Activated T-cell treated with anti-CD3 and anti-CD28 coated beads, Interleukin-2, amount 50 U/mL, for 4 hours (primary cell): Measurements from ENCODE around the gene METTL23. TPM values are rescaled to one million over a fixed set of nuclear protein-coding genes. Genes with fewer than 3 reads are reported as not detected.
A peak's percentile ranks its signal among the peaks of the same experiment; 100 is the strongest.
"Not testable (repeated sequence)": the region's sequence is repeated elsewhere in the genome, so short reads cannot be mapped to it uniquely, and the experiment has no call there.

Source experiments
- ATAC-seq, 2 donors: fragments of 200-7000 bp; cut with Tn5 transposase; one replicate each; pipeline ENCODE4 v1.10.0; 2021
- DNase-seq: peaks from one replicate; pipeline ENCODE4 v3.0.0-alpha.2; 2020
- H3K27me3 Mint-ChIP-seq: one replicate; pipeline ENCODE4 v1.8.0; 2021; ENCODE audit warnings: low read depth, mixed read lengths
- H3K36me3 Mint-ChIP-seq: one replicate; pipeline ENCODE4 v1.8.0; 2022; ENCODE audit warnings: mixed read lengths; ENCODE audit not compliant: insufficient read depth
- H3K4me1 Mint-ChIP-seq: one replicate; pipeline ENCODE4 v1.8.0; 2021; ENCODE audit warnings: low read depth, mixed read lengths
- H3K4me3 Mint-ChIP-seq: one replicate; pipeline ENCODE4 v1.8.0; 2021; ENCODE audit warnings: mild to moderate bottlenecking, moderate library complexity, mixed read lengths
- H3K9me3 Mint-ChIP-seq: one replicate; pipeline ENCODE4 v1.8.0; 2021; ENCODE audit warnings: mixed read lengths
- total RNA-seq, 3 donors: library from RNA; stranded (reverse); gene quantifications; one replicate each; pipeline ENCODE4 v1.2.1, GENCODE V29; 2021

The METTL23 gene
- total RNA-seq, 3 donors from 2014 or later, result 31.4 to 34.4 (median 31.5) TPM

DNA sequence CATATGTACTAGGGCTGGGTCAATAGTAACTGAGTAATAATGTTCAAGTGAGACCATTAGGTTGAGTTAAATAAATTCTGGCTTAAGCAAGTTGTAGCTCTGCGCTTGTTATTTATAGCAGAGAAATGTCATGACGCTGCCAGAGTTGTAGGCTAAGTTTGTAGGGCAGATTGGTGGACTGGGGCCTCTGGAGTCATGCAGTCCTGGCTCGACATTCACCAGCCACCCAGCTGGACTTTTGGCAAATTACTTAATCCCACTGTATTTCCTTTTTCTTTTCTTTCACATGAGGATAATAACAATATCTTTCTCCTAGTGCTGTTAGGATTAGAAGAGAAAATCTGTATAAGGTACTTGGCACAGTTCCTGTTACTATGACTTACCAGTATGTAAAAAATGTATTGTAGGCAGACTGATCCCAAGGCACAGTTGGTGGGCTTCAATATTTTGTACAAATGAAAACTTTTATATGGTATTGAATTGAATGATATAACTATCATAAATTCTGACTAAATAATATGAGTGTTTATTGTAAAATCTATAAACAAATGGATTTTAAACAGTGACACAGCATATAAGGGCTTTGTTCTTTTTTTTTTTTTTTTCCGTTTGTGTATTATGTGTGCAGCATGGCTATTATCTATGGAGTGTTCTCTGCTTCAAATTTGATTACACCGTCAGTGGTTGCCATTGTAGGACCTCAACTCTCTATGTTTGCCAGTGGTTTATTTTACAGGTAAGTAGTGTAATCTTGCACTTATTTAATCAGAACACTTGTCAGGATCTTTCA lies 13.9 kb downstream of the METTL23 start:
- Mint-ChIP-seq H3K4me3 (no peak overlapping the region), H3K9me3 (no peaks in the 10 kb centered on the region), H3K4me1 (peaks cover 19% of the 10 kb centered on the region), H3K27me3 (no peaks in the 10 kb centered on the region), H3K36me3 (peaks cover 29% of the 10 kb centered on the region)
- ATAC-seq, result no peak
- no peak for DNase-seq

GRCh38 chr17:76742958-76743357 lies 16.3 kb downstream of the METTL23 start:
- Mint-ChIP-seq H3K9me3 (no peaks in the 10 kb centered on the region), H3K36me3 (peaks cover 31% of the 10 kb centered on the region), H3K27me3 (no peaks in the 10 kb centered on the region), H3K4me1 (peaks cover 22% of the 10 kb centered on the region), H3K4me3 (no peak overlapping the region)
- DNase-seq (no peak), ATAC-seq (no peak)

DNA sequence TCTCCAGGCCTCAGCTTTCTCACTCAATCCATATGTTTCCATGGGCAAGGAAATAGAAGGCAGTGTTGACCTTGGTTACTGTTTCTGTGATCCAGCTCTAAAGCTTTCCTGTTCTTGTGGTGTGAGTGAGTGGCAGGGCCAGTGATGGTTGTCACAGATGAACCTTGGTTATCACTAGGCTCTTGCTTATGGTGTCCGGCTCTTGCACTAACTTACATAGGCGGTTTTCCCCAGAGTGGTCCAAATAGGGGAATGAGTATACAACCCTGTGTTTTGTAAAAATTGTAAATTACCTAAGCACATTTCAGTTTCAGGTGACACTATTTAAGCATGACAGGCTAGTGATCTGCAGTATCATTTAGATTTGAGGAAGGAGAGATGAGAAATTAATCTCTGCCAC lies 18.1 kb downstream of the METTL23 start:
- Mint-ChIP-seq H3K4me1 (peaks cover 8% of the 10 kb centered on the region), H3K4me3 (no peak overlapping the region), H3K27me3 (no peaks in the 10 kb centered on the region), H3K36me3 (peaks cover 35% of the 10 kb centered on the region), H3K9me3 (no peaks in the 10 kb centered on the region)
- no peak for DNase-seq
- ATAC-seq, result peak in 1 of 2 donors; percentile 30

DNA sequence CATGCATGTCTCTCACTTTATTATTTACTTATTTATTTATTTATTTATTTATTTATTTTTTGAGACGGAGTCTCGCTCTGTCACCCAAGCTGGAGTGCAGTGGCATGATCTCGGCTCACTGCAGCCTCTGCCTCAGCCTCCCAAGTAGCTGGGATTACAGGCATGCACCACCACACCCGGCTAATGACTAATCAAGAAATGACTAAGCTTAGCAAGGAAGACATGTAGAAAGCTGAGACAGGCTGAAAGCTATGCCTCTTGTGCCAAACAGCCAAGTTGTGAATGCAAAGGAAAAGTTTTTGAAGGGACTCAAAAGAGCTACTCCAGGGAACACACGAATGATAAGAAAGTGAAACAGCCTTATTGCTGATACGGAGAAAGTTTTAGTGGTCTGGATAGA lies 19.1 kb downstream of the METTL23 start:
- not testable (repeated sequence) for H3K27me3 Mint-ChIP-seq, H3K4me1 Mint-ChIP-seq, DNase-seq, H3K9me3 Mint-ChIP-seq, H3K4me3 Mint-ChIP-seq
- peak; percentile 60 to 73 for ATAC-seq
- H3K36me3 Mint-ChIP-seq, result peaks cover 35% of the 10 kb centered on the region

- H3K36me3 Mint-ChIP-seq, result peaks cover 32% of the 10 kb centered on the region
Measured at GRCh38 chr17:76747716-76748363, 21.2 kb downstream of the METTL23 start.

DNA sequence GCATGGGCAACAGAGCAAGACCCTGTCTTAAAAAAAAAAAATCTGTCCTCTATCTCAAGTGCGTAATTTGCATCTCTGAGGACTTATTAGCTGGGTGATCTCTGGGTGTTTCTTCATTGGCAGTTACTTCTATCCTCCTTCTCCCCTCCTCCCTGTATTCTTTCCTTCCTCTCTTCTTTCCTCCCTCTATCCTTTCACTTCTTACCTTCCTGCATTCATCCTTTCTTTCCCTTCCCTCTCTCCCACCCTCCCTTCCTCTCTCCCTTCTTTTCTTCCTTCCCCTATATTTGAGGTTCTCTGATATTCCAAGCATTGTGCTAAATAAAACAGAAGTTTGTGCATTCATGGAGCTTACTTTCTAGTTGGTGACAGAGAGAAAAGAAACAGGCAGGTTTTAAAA lies 22.0 kb downstream of the METTL23 start:
- Mint-ChIP-seq H3K4me1 (peaks cover 24% of the 10 kb centered on the region), H3K4me3 (no peak overlapping the region), H3K27me3 (no peaks in the 10 kb centered on the region), H3K36me3 (peaks cover 31% of the 10 kb centered on the region), H3K9me3 (no peaks in the 10 kb centered on the region)
- no peak for DNase-seq
- ATAC-seq, result no peak

More at GRCh38 chr17:76747716-76748363, 21.2 kb downstream of the METTL23 start:
- Mint-ChIP-seq H3K27me3 (no peaks in the 10 kb centered on the region), H3K4me3 (no peak overlapping the region), H3K4me1 (peaks cover 17% of the 10 kb centered on the region), H3K9me3 (no peaks in the 10 kb centered on the region)
- ATAC-seq (no peak), DNase-seq (no peak)

- Mint-ChIP-seq H3K4me3 (no peak overlapping the region), H3K9me3 (no peaks in the 10 kb centered on the region), H3K27me3 (no peaks in the 10 kb centered on the region), H3K36me3 (peaks cover 11% of the 10 kb centered on the region), H3K4me1 (peaks cover 25% of the 10 kb centered on the region)
- ATAC-seq (no peak), DNase-seq (no peak)
Measured at GRCh38 chr17:76751416-76751993, 24.9 kb downstream of the METTL23 start.

DNA sequence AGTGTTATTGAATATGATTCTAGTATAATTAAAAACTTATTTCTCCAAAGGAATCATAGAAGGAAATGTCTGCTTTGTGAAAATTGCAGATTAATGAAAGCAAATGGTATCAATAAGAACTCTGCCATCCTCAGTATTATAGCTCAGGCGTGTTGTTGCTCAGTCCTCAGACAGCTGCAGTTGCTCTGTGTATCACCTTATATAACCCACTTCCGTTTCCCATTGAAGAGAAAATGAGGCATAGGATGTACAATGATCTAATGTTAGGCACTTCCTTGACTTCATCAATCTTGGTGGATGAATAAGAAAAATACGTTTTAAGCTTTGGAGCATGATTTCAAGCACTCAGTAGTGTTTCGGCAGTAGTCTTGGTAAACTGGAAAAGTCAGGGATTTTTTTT lies 25.4 kb downstream of the METTL23 start:
- Mint-ChIP-seq H3K4me3 (peak overlapping the region; percentile 64), H3K27me3 (no peaks in the 10 kb centered on the region), H3K9me3 (no peaks in the 10 kb centered on the region), H3K4me1 (peaks cover 25% of the 10 kb centered on the region), H3K36me3 (peaks cover 11% of the 10 kb centered on the region)
- DNase-seq (no peak), ATAC-seq (peak in 1 of 2 donors; percentile 24)

- Mint-ChIP-seq H3K27me3 (no peaks in the 10 kb centered on the region), H3K4me1 (peaks cover 25% of the 10 kb centered on the region), H3K4me3 (peak overlapping the region; percentile 85), H3K36me3 (peaks cover 17% of the 10 kb centered on the region), H3K9me3 (no peaks in the 10 kb centered on the region)
- ATAC-seq (peak; percentile 91 to 96), DNase-seq (no peak)
Measured at GRCh38 chr17:76753061-76753961, 26.7 kb downstream of the METTL23 start.

DNA sequence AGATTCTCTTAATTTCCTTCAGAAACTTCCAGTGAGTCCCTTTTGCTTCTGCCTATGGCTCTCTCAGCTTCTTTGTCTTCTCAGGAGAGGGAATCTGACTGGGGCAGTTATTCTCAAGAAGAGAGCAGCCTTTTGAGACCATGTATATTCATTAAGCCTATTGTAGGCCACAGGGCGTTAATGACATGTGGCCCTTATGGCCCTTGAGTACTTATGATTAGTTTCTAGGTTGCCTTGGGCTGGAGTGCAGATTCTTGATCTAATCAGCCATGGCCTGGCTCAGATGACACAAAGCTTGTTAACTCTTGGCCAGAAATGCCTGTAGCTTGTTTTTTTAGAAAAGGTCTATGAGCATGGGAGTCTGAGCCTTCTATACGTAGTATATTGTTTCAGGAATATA lies 28.6 kb downstream of the METTL23 start:
- ATAC-seq (no peak), DNase-seq (no peak)
- peaks cover 16% of the 10 kb centered on the region for H3K36me3 Mint-ChIP-seq
- no peaks in the 10 kb centered on the region for H3K27me3 Mint-ChIP-seq
- H3K4me3 Mint-ChIP-seq, result no peak overlapping the region
- no peaks in the 10 kb centered on the region for H3K9me3 Mint-ChIP-seq
- H3K4me1 Mint-ChIP-seq, result peaks cover 24% of the 10 kb centered on the region

DNA sequence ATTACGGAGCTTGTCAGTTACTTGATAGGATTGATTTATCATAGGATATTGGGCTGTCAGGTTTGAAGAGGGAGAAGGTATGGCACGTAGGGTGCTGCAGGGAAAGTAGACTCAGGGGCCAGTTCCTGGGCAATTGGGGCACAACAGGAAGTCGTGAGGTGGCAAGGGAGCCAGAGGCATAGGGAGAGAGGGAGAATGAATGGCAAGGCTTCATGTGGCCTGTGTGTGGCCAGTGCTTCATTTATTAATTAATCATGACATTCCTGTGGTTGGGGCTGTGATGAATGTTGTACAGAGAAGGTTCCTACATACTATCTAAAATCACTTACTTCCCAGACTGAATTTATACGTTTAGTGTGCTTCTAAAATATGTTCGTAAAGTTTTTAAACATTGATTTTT lies 30.6 kb downstream of the METTL23 start:
- Mint-ChIP-seq H3K4me1 (peaks cover 18% of the 10 kb centered on the region), H3K4me3 (no peak overlapping the region), H3K9me3 (no peaks in the 10 kb centered on the region), H3K36me3 (peaks cover 14% of the 10 kb centered on the region), H3K27me3 (no peaks in the 10 kb centered on the region)
- ATAC-seq (no peak), DNase-seq (no peak)

GRCh38 chr17:76758570-76758969 lies 31.9 kb downstream of the METTL23 start:
- ATAC-seq (no peak), DNase-seq (no peak)
- peaks cover 14% of the 10 kb centered on the region for H3K36me3 Mint-ChIP-seq
- H3K4me1 Mint-ChIP-seq, result peaks cover 5% of the 10 kb centered on the region
- no peaks in the 10 kb centered on the region for H3K9me3 Mint-ChIP-seq
- H3K27me3 Mint-ChIP-seq, result no peaks in the 10 kb centered on the region
- H3K4me3 Mint-ChIP-seq, result no peak overlapping the region

- H3K4me3 Mint-ChIP-seq, result peak overlapping the region; percentile 78
Measured at GRCh38 chr17:76772842-76773525, 46.3 kb downstream of the METTL23 start.

More at GRCh38 chr17:76772842-76773525, 46.3 kb downstream of the METTL23 start:
- ATAC-seq (peak; percentile 96 to 97), DNase-seq (peak; percentile 60)
- Mint-ChIP-seq H3K36me3 (peaks cover 27% of the 10 kb centered on the region), H3K9me3 (no peaks in the 10 kb centered on the region), H3K27me3 (no peaks in the 10 kb centered on the region), H3K4me1 (peaks cover 24% of the 10 kb centered on the region)
